ENCODE measurements around the gene FRMD4A.

DNA sequence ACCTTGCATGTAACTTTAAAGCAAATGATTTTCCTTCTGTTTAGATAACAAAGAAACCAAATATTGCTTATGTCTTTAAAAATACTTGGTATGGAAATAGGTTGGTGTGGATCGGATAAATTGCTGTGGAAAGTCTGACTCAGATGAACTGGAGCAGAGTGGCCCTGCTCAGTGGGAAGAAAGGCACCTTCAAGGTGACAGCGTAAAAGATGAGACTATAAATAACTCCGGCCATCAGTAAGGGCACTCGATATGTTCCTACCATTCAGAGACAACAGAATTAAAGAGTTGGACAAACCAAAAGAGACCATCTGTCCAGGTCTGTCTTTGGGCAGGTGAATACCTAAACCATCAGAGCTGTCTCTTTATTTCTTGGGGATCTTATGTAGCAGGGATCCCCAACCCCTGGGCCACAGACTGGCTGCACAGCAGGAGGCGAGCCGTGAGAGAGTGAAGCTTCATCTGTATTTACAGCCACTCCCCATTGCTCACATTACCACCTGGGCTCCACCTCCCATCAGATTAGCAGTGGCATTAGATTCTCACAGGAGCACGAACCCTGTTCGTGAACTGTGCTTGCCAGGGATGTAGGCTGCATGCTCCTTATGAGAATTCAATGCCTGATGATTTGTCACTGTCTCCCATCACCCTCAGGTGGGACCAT, 386.9 kb downstream of the FRMD4A start:
- no peak for TF ChIP-seq CTCF (IDR thresholded peaks at IDR 0.05)
- TF ChIP-seq POLR2A (IDR thresholded peaks at IDR 0.05) = no peak

All from uterus (tissue), 2 donors.